Retinal pigment epithelial cell (primary cell): ENCODE results near the gene FGD2.

Experiments used
- DNase-seq: peaks from one replicate; pipeline ENCODE4 v3.0.0-alpha.2; 2010; ENCODE audit warnings: low read depth
- H3K4me3 ChIP-seq: 2 replicates; pipeline ENCODE4 v1.5.1; 2011; ENCODE audit warnings: mild to moderate bottlenecking, low read length, control low read depth, moderate library complexity
- CTCF ChIP-seq: conservative IDR thresholded peaks from 2 replicates; pipeline ENCODE4 v1.5.1; 2011; ENCODE audit warnings: low read depth, low read length, control low read depth, inconsistent platforms

Gene FGD2

GRCh38 chr6:36977470-36977941 lies 27.9 kb upstream of the FGD2 start:
- peak; percentile 54 for TF ChIP-seq CTCF
- no peak for DNase-seq
- H3K4me3 ChIP-seq = no peak overlapping the region

GRCh38 chr6:36978421-36979346 lies 26.8 kb upstream of the FGD2 start:
- DNase-seq = no peak

GRCh38 chr6:36979347-36979742 lies 26.1 kb upstream of the FGD2 start:
- peak; percentile 66 for TF ChIP-seq CTCF
- DNase-seq = no peak

More at GRCh38 chr6:36978421-36979346, 26.8 kb upstream of the FGD2 start:
- TF ChIP-seq CTCF = no peak
- no peak overlapping the region for H3K4me3 ChIP-seq

GRCh38 chr6:36980129-36980528 lies 25.3 kb upstream of the FGD2 start:
- DNase-seq = no peak
- no peak for TF ChIP-seq CTCF

More at GRCh38 chr6:36979347-36979742, 26.1 kb upstream of the FGD2 start:
- H3K4me3 ChIP-seq = no peak overlapping the region

GRCh38 chr6:36980876-36981619 lies 24.4 kb upstream of the FGD2 start:
- DNase-seq = no peak
- no peak overlapping the region for H3K4me3 ChIP-seq
- peak; percentile 22 for TF ChIP-seq CTCF

More at GRCh38 chr6:36980129-36980528, 25.3 kb upstream of the FGD2 start:
- H3K4me3 ChIP-seq = no peak overlapping the region

GRCh38 chr6:36983538-36983937 lies 21.9 kb upstream of the FGD2 start:
- TF ChIP-seq CTCF = no peak
- no peak for DNase-seq
- H3K4me3 ChIP-seq = no peak overlapping the region
